CD4-positive, alpha-beta T cell treated with Interleukin-15 for 4 hours (primary cell): ENCODE measurements around the gene HOXA11.

ENCODE experiments used
- DNase-seq: peaks from one replicate; pipeline ENCODE4 v3.0.0-alpha.2; 2020; ENCODE audit warnings: low spot score

The HOXA11 gene

GRCh38 chr7:27205325-27206280, 20.6 kb upstream of the HOXA11 start:
- no peak for DNase-seq

- no peak for DNase-seq
Measured at GRCh38 chr7:27204851-27205322, 19.9 kb upstream of the HOXA11 start.

GRCh38 chr7:27203964-27204594, 19.0 kb upstream of the HOXA11 start:
- DNase-seq = no peak

DNA sequence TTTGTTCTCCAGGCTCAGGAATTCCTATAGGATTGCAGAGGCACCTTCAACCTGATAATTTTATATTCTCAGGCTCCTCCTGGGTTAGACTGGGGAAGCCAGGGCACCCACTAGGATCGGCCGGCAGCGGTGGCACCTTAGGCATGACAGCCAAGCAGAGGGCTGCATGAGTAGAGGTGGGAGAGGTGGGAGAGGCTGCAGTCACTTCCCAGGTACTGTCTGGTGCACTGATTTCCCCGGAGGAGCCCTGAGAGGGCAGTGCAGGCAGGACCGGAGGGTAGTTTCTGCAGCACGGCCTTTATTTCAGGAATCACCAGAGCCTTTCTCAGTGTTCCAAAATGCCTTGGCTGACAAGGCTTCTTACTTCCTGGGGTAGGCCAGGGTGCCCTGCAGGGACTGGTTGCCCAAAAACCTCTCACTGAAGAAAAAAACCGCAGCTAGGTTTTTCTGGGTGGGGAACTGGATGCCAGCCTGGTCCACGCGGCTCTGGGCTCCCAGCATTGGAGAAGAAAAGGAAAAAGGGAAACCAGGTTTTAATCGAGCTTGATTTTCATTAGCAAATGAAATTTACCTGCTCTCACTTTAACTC, 18.4 kb upstream of the HOXA11 start:
- no peak for DNase-seq

- no peak for DNase-seq
Measured at GRCh38 chr7:27202862-27203134, 17.8 kb upstream of the HOXA11 start.

DNA sequence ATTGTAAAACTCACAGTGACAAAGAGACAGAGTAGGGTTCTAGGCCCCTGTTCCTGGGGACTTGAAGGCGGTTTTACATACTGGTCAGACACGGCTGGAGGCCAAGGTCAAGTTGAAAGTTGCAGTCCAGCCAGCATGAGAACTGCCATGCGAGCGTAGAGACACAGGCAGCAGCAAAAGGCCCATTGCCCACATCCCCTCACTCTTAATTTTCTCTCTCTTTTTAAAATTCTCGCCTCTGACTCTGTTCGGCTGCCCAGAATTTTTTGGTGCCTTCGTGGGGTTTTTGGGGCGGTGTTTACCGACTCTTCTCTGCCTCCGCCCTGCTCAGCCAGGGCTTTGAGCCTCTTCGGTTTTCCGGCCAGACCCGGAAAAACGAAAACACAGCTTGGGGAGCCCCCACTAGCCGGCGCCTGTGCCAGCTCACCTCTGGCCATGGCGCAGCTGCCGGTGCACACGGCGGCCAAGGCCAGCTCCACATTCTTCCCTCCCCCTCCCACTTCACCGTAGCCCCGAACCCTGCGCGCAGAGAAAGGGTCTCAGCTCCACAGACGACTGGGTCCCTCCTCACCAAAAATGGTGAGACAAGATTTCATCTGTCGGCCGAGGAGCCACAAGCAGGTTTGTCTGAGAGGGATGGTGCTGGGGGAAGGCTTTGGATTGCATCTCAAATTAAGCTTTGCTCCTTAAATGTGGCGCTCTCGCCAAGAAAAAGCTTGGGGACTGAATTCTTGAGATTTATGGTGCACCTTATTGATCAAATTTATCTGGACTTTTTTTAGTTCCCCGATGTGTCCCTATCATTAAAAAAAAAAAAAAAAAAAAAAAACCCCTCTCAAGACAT, 17.2 kb upstream of the HOXA11 start:
- no peak for DNase-seq

GRCh38 chr7:27201580-27202017, 16.6 kb upstream of the HOXA11 start:
- DNase-seq = no peak

DNA sequence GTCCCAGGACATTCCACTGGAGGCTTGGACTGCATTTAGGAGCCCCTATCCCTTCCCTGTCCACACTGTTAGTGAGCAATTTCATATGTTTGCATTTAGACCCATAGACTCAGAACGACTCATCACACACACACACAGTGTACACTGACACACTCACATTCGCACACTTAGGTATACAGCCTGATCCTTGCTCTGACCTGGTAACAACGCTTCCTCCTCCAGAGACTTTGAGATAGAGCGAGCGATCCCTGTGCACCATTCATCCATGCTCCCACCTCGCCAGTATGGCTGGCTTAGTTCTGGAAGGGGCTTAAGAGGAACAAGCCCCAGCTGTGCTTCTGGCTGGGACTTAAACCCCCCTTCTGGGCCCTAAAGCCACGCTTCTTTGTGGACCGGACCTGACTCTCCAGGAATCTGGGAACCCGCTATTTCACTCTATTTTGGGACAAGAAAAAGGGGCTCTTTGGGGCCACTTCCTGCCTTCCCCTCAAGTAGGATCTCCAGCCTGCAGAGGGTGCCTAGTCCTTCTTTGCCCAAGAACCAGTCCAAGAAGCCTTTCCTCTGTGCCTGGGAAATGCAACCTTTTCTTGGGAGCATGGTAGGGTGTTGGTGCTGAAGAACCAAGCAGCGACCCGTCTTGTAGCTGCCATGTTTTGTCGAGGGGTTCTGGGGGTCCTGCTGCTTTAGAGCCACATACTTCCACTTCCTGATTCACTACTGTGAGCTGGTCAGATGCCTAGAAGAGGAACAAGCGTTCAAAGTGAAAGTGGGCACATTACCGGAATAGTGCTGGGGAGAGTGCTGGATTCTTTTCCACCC, 15.9 kb upstream of the HOXA11 start:
- no peak for DNase-seq

- no peak for DNase-seq
Measured at GRCh38 chr7:27199849-27200760, 15.1 kb upstream of the HOXA11 start, which contains the start of gene HOXA13. Gene HOXA13 (minus strand): TSS chr7:27200091. CDS start chr7:27200077, 14 bp downstream.

GRCh38 chr7:27198871-27199801, 14.1 kb upstream of the HOXA11 start:
- no peak for DNase-seq

DNA sequence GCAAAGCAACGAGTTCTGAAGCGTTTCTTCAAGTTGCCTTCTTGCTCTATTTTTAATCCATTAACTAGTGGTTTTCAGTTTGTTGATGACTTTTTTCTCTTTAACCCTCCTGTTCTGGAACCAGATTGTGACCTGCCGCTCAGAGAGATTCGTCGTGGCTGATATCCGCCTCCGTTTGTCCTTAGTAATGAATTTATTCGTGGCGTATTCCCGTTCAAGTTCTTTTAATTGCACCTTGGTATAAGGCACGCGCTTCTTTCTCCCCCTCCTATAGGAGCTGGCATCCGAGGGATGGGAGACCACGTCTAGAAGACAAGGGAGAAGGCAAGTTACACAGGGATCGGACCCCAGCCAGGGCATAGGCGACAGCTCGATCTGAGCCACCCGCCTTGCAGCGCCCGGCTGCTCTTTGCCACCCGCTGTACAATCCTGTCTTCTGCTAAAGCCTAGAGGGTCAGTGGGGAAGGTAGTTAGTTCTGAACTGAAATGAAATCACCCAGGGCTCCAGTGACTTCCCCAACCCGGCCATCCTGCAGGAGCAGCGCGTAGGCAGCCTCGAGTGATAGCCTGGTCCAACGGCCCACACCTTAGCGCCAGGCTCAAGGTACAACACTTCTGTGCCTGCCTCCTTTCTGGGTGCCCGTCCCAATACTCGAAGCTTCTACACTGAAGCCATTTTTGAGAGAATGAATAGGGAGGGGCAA, 13.3 kb upstream of the HOXA11 start:
- no peak for DNase-seq

- no peak for DNase-seq
Measured at GRCh38 chr7:27197137-27198042, 12.4 kb upstream of the HOXA11 start.

GRCh38 chr7:27196287-27196767, 11.3 kb upstream of the HOXA11 start:
- peak; percentile 82 for DNase-seq

- no peak for DNase-seq
Measured at GRCh38 chr7:27194686-27195379, 9.8 kb upstream of the HOXA11 start.

- DNase-seq = no peak
Measured at GRCh38 chr7:27194002-27194352, 8.9 kb upstream of the HOXA11 start.

GRCh38 chr7:27193335-27194001, 8.4 kb upstream of the HOXA11 start:
- DNase-seq = no peak
